ENCODE results near the gene ZNF33B. TPM values are rescaled to one million over a fixed set of nuclear protein-coding genes. Genes with fewer than 3 reads are reported as not detected.

Gene ZNF33B
- total RNA-seq, 1 experiment from 2014 or later: 43.2 TPM

DNA sequence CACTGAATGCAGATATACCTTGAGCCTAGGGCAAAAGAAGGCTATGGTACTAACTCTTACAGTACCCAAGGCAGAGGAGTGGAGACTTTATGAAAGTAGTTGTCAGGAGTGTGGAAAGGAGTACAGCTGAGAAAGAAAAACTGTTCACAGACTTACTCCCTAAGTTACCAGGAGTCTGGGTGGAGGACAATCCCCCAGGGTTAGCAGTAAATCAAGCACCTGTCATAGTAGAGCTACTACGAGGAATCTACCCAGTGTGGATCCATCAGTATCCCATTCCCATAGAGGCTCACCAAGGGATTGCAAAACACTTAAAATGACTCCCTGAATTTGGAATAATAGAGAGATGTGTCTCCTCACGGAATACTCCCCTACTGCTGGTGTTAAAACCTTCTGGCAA, 10.1 kb upstream of the ZNF33B start:
- Mint-ChIP-seq H3K4me1 (ENCODE audit: low read depth, unreplicated experiment) (peaks cover 60% of the 10 kb centered on the region), H3K27me3 (ENCODE audit: insufficient read depth, unreplicated experiment) (no peaks in the 10 kb centered on the region)
- BruUV-seq (replicated peaks): no TSS peak

GRCh38 chr10:42646687-42647640, 8.6 kb upstream of the ZNF33B start:
- no TSS peak for BruUV-seq (replicated peaks)
- H3K36me3 Mint-ChIP-seq (ENCODE audit: insufficient read depth, unreplicated experiment): no peaks in the 10 kb centered on the region
- Histone ChIP-seq H3K36me3 (ENCODE audit: control insufficient read depth, insufficient read depth, low read length) (no peaks in the 10 kb centered on the region), H3K9me3 (0 out of 2 replicates have a peak, but pooled peaks cover 8% of the 10 kb centered on the region), H3K4me3 (ENCODE audit: low read depth, low read length) (no peak overlapping the region), H3K27me3 (replicated peaks; ENCODE audit: control insufficient read depth, insufficient read depth, low read length) (no peaks in the 10 kb centered on the region), H3K4me1 (peaks cover 47% of the 10 kb centered on the region)
- TF ChIP-seq, protein P1, sequence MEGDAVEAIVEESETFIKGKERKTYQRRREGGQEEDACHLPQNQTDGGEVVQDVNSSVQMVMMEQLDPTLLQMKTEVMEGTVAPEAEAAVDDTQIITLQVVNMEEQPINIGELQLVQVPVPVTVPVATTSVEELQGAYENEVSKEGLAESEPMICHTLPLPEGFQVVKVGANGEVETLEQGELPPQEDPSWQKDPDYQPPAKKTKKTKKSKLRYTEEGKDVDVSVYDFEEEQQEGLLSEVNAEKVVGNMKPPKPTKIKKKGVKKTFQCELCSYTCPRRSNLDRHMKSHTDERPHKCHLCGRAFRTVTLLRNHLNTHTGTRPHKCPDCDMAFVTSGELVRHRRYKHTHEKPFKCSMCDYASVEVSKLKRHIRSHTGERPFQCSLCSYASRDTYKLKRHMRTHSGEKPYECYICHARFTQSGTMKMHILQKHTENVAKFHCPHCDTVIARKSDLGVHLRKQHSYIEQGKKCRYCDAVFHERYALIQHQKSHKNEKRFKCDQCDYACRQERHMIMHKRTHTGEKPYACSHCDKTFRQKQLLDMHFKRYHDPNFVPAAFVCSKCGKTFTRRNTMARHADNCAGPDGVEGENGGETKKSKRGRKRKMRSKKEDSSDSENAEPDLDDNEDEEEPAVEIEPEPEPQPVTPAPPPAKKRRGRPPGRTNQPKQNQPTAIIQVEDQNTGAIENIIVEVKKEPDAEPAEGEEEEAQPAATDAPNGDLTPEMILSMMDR (IDR thresholded peaks at IDR 0.05; ENCODE audit: insufficient read depth in 1 of 2, low read depth in 1 of 2, low read length in 1 of 2, severe bottlenecking in 1 of 2, unreplicated experiment in 1 of 2): no peak
- peaks cover 9% of the 10 kb centered on the region for H3K9me3 Mint-ChIP-seq (ENCODE audit: unreplicated experiment)
- ChIA-PET POLR2A (no interaction called here), CTCF (no interaction called here)
- peak in 1 of 2 experiments; percentile 49 for DNase-seq
- H3K27me3 Mint-ChIP-seq (ENCODE audit: insufficient read depth, unreplicated experiment): no peaks in the 10 kb centered on the region
- peaks cover 45% of the 10 kb centered on the region for H3K4me1 Mint-ChIP-seq (ENCODE audit: low read depth, unreplicated experiment)
- H3K27ac Mint-ChIP-seq (ENCODE audit: unreplicated experiment): no peak overlapping the region
- no peak overlapping the region for H3K4me3 Mint-ChIP-seq (ENCODE audit: unreplicated experiment)
- intact Hi-C loops (cut with micrococcal nuclease; ENCODE audit: unreplicated experiment): loop anchor here (5.0 kb wide), 1 partner anchor 1000 kb away; the partner anchor contains the start of gene ZNF32

More for the DNA sequence above, 10.1 kb upstream of the ZNF33B start:
- DNase-seq: no peak
- Histone ChIP-seq H3K36me3 (ENCODE audit: control insufficient read depth, insufficient read depth, low read length) (no peaks in the 10 kb centered on the region), H3K9me3 (0 out of 2 replicates have a peak, but pooled peaks cover 8% of the 10 kb centered on the region), H3K4me1 (peaks cover 59% of the 10 kb centered on the region), H3K4me3 (ENCODE audit: low read depth, low read length) (no peak overlapping the region), H3K27me3 (replicated peaks; ENCODE audit: control insufficient read depth, insufficient read depth, low read length) (no peaks in the 10 kb centered on the region)
- ChIA-PET CTCF (no interaction called here), POLR2A (no interaction called here)
- TF ChIP-seq, protein P1 (IDR thresholded peaks at IDR 0.05; ENCODE audit: insufficient read depth in 1 of 2, low read depth in 1 of 2, low read length in 1 of 2, severe bottlenecking in 1 of 2, unreplicated experiment in 1 of 2): no peak
- Mint-ChIP-seq H3K27ac (ENCODE audit: unreplicated experiment) (no peak overlapping the region), H3K9me3 (ENCODE audit: unreplicated experiment) (peaks cover 9% of the 10 kb centered on the region), H3K4me3 (ENCODE audit: unreplicated experiment) (no peak overlapping the region), H3K36me3 (ENCODE audit: insufficient read depth, unreplicated experiment) (no peaks in the 10 kb centered on the region)
- intact Hi-C loops (cut with micrococcal nuclease; ENCODE audit: unreplicated experiment): loop anchor here (5.0 kb wide), 1 partner anchor 999 kb away; the partner anchor contains the start of gene ZNF32

DNA sequence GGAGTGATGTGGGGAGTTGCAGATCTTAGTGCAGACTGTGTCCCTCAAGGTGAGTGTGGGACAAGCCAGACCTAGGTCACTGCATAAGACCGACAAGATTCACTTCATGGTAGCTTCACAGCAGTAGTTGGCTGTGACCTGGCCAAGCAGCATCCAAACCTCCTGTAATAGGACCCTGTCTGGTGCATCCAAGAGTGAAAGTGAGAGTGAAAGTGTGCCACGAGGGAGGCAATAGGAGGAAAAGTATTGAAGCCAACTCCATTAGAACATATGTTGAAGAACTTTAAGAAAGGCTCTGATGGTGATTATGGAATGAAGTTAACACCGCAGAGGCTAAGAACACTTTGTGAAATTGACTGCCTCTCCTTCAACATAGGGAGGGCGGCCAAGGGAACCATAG, 7.8 kb upstream of the ZNF33B start:
- H3K4me3 ChIP-seq (ENCODE audit: low read depth, low read length): no peak overlapping the region
- Mint-ChIP-seq H3K27ac (ENCODE audit: unreplicated experiment) (peak overlapping the region; percentile 94), H3K9me3 (ENCODE audit: unreplicated experiment) (peaks cover 9% of the 10 kb centered on the region), H3K36me3 (ENCODE audit: insufficient read depth, unreplicated experiment) (no peaks in the 10 kb centered on the region), H3K27me3 (ENCODE audit: insufficient read depth, unreplicated experiment) (no peaks in the 10 kb centered on the region), H3K4me1 (ENCODE audit: low read depth, unreplicated experiment) (peaks cover 41% of the 10 kb centered on the region), H3K4me3 (ENCODE audit: unreplicated experiment) (no peak overlapping the region)
- H3K27me3 ChIP-seq (replicated peaks; ENCODE audit: control insufficient read depth, insufficient read depth, low read length): no peaks in the 10 kb centered on the region
- POLR2A ChIA-PET: no interaction called here
- CTCF ChIA-PET: no interaction called here
- 0 out of 2 replicates have a peak, but pooled peaks cover 8% of the 10 kb centered on the region for H3K9me3 ChIP-seq
- intact Hi-C loops (cut with micrococcal nuclease; ENCODE audit: unreplicated experiment): loop anchor here (5.0 kb wide), 1 partner anchor 1001 kb away; the partner anchor contains the start of gene ZNF32
- no TSS peak for BruUV-seq (replicated peaks)
- H3K36me3 ChIP-seq (ENCODE audit: control insufficient read depth, insufficient read depth, low read length): no peaks in the 10 kb centered on the region
- TF ChIP-seq, protein P1 (IDR thresholded peaks at IDR 0.05; ENCODE audit: insufficient read depth in 1 of 2, low read depth in 1 of 2, low read length in 1 of 2, severe bottlenecking in 1 of 2, unreplicated experiment in 1 of 2): no peak
- DNase-seq: no peak
- peaks cover 45% of the 10 kb centered on the region for H3K4me1 ChIP-seq
